ENCODE data around the gene C11orf16. TPM values are rescaled to one million over a fixed set of nuclear protein-coding genes. Genes with fewer than 3 reads are reported as not detected.
A peak's percentile ranks its signal among the peaks of the same experiment; 100 is the strongest.

The C11orf16 gene
- polyA plus RNA-seq, 3 donors, result not detected

DNA sequence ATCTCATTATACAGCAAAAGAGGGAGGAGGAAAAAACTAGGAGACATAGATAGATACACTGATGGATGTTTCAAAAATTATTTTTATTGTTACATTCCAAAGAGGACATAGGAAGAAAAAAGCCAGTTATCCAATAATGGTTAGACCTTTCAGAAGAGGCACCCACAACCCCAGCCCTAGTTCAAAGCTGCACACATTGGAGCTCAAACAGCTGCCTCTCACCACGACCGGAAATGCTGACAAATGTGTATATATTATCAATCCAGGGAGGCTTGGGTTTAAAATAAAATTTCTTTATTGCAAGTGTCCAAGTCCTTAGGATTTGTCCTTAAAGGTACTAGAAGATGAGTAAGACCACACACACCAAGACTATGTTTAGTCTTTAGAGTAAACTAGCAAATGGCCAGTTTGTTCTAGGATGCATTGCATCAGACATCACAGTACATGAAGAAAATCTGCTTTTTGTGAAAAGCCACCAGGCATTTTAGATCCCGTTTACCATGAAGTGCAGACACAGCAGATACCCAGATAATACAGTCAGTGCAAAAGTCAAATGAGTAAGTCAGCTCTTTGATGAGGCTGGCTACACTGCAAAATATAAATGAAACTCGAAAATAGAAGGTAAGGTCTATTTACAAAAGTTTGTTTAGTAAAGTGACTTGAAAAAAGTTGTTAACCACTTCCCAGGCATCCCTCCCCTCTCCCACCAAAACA lies 14.6 kb upstream of the C11orf16 start:
- Histone ChIP-seq H3K9ac (ENCODE audit: insufficient read depth, low read length, poor library complexity, severe bottlenecking) (no peak overlapping the region), H3K9me3 (replicated peaks in 1 of 2; ENCODE audit: control insufficient read depth in 1 of 2, insufficient read depth in 1 of 2, low read length in 2 of 2) (no peaks in the 10 kb centered on the region), H3K36me3 (replicated peaks in 1 of 2; ENCODE audit: control insufficient read depth in 1 of 2, insufficient read depth in 2 of 2, low read length in 2 of 2) (peaks cover 41 to 52% of the 10 kb centered on the region in 2 donors), H4K20me1 (ENCODE audit: insufficient read depth, low read length) (no peaks in the 10 kb centered on the region), H3K27ac (ENCODE audit: low read depth in 1 of 2, low read length in 2 of 2) (no peak overlapping the region), H3K79me2 (ENCODE audit: insufficient read depth, low read length) (no peaks in the 10 kb centered on the region), H3K4me3 (replicated peaks in 1 of 3; ENCODE audit: low read depth in 2 of 3, low read length in 3 of 3) (no peak overlapping the region), H3K4me1 (ENCODE audit: control insufficient read depth in 1 of 2, insufficient read depth in 2 of 2, low read length in 2 of 2) (no peaks in the 10 kb centered on the region), H3K4me2 (replicated peaks; ENCODE audit: extremely low read depth, low read length, poor library complexity, severe bottlenecking) (no peak overlapping the region), H3K27me3 (ENCODE audit: control insufficient read depth in 2 of 2, insufficient read depth in 2 of 2, low read length in 2 of 2) (no peaks in the 10 kb centered on the region), H2AFZ (ENCODE audit: insufficient read depth, low read depth, low read length, poor library complexity, severe bottlenecking) (no peak overlapping the region)
- Mint-ChIP-seq H3K27me3 (ENCODE audit: low read depth in 3 of 3) (no peaks in the 10 kb centered on the region), H3K9me3 (no peaks in the 10 kb centered on the region), H3K4me3 (no peak overlapping the region), H3K36me3 (peaks cover 47 to 57% of the 10 kb centered on the region in 2 donors), H3K4me1 (no peaks in the 10 kb centered on the region), H3K27ac (peak overlapping the region in 1 of 7 donors; percentile 30)
- TF ChIP-seq, protein P1, sequence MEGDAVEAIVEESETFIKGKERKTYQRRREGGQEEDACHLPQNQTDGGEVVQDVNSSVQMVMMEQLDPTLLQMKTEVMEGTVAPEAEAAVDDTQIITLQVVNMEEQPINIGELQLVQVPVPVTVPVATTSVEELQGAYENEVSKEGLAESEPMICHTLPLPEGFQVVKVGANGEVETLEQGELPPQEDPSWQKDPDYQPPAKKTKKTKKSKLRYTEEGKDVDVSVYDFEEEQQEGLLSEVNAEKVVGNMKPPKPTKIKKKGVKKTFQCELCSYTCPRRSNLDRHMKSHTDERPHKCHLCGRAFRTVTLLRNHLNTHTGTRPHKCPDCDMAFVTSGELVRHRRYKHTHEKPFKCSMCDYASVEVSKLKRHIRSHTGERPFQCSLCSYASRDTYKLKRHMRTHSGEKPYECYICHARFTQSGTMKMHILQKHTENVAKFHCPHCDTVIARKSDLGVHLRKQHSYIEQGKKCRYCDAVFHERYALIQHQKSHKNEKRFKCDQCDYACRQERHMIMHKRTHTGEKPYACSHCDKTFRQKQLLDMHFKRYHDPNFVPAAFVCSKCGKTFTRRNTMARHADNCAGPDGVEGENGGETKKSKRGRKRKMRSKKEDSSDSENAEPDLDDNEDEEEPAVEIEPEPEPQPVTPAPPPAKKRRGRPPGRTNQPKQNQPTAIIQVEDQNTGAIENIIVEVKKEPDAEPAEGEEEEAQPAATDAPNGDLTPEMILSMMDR (IDR thresholded peaks at IDR 0.05), result no peak
- no peak for DNase-seq
- no CpG with 5 or more reads among the region's 4 CpGs for WGBS (ENCODE audit: insufficient coverage)
- intact Hi-C loops (cut with micrococcal nuclease), result no loop called here

DNA sequence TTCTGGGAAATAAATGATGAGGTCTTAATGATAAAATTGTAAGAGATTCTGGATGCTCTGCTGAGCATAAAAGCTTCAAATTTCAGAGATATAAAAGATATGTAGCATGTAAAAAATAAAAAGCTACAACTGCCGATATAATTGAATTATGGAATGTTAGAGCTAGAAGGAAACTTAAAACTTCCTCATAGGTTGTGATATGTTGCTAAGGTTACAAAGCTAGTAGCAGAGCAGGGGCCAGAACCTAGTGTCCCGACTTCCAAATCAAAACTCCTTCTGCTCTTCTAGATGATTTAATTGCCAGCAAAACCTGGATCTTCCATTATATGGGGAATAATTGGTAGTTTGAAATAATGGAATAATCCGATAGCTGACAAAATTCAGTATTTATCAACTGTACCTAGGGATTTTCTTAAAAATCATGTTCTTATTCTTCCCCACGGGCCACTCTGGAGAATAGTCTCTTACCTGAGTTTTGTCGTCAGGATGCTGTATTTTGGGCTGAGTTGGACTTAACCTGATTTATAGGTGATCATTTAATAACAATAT lies 9.8 kb upstream of the C11orf16 start, which contains the start of gene ASCL3:
Gene ASCL3 (minus strand): TSS at position 499 of the 549 bp plus-strand sequence. CDS start 4,855 bp downstream, outside the sequence.
- H3K4me1 Mint-ChIP-seq, result no peaks in the 10 kb centered on the region
- no peak within 1 kb of the TSS for H3K4me3 ChIP-seq (replicated peaks in 1 of 3; ENCODE audit: low read depth in 2 of 3, low read length in 3 of 3)
- H3K27ac Mint-ChIP-seq, result peak within 1 kb of the TSS in 1 of 7 donors; percentile 35
- no peaks in the 10 kb centered on the region for H3K27me3 Mint-ChIP-seq (ENCODE audit: low read depth in 3 of 3)
- H3K9ac ChIP-seq (ENCODE audit: insufficient read depth, low read length, poor library complexity, severe bottlenecking), result no peak within 1 kb of the TSS
- peaks cover 7 to 8% of the 10 kb centered on the region in 2 donors for H3K36me3 ChIP-seq (replicated peaks in 1 of 2; ENCODE audit: control insufficient read depth in 1 of 2, insufficient read depth in 2 of 2, low read length in 2 of 2)
- no peak within 1 kb of the TSS for H3K4me2 ChIP-seq (replicated peaks; ENCODE audit: extremely low read depth, low read length, poor library complexity, severe bottlenecking)
- no peaks in the 10 kb centered on the region for H3K4me1 ChIP-seq (ENCODE audit: control insufficient read depth in 1 of 2, insufficient read depth in 2 of 2, low read length in 2 of 2)
- no peak within 1 kb of the TSS for H2AFZ ChIP-seq (ENCODE audit: insufficient read depth, low read depth, low read length, poor library complexity, severe bottlenecking)
- H3K4me3 Mint-ChIP-seq, result no peak within 1 kb of the TSS
- no peaks in the 10 kb centered on the region for H3K79me2 ChIP-seq (ENCODE audit: insufficient read depth, low read length)
- no peaks in the 10 kb centered on the region for H4K20me1 ChIP-seq (ENCODE audit: insufficient read depth, low read length)
- no peak for DNase-seq
- no peaks in the 10 kb centered on the region for H3K9me3 Mint-ChIP-seq
- TF ChIP-seq, protein P1 (IDR thresholded peaks at IDR 0.05), result no peak
- no peaks in the 10 kb centered on the region for H3K27me3 ChIP-seq (ENCODE audit: control insufficient read depth in 2 of 2, insufficient read depth in 2 of 2, low read length in 2 of 2)
- no peak within 1 kb of the TSS for H3K27ac ChIP-seq (ENCODE audit: low read depth in 1 of 2, low read length in 2 of 2)
- intact Hi-C loops (cut with micrococcal nuclease), result no loop called here
- no CpG with 5 or more reads among the region's 5 CpGs for WGBS (ENCODE audit: insufficient coverage)
- peaks cover 11 to 12% of the 10 kb centered on the region in 2 donors for H3K36me3 Mint-ChIP-seq
- no peaks in the 10 kb centered on the region for H3K9me3 ChIP-seq (replicated peaks in 1 of 2; ENCODE audit: control insufficient read depth in 1 of 2, insufficient read depth in 1 of 2, low read length in 2 of 2)
